Natural killer cell (primary cell): ENCODE data around the gene OR9Q1. TPM values are rescaled to one million over a fixed set of nuclear protein-coding genes. Genes with fewer than 3 reads are reported as not detected.

Experiments
- ATAC-seq, 3 donors: fragments of 150-1000 bp in 2 of 3; fragments of 200-7000 bp in 1 of 3; cut with Tn5 transposase; 1 replicate in 1 of 3; 2 replicates in 2 of 3; pipeline ENCODE4 v1.10.0; 2021; ENCODE audit warnings: mild to moderate bottlenecking in 2 of 3, moderate library complexity in 2 of 3
- DNase-seq, 2 donors: peaks; one replicate each; pipeline versions ENCODE4 v3.0.0 to v3.0.0-alpha.2; 2013 to 2021; ENCODE audit warnings: mixed read lengths in 1 of 2
- H3K27ac ChIP-seq: one replicate; pipeline ENCODE4 v1.5.1; 2013; ENCODE audit warnings: mild to moderate bottlenecking, low read length
- H3K27me3 ChIP-seq: one replicate; pipeline ENCODE4 v1.6.1; 2013; ENCODE audit warnings: low read length; ENCODE audit not compliant: control insufficient read depth, insufficient read depth
- H3K36me3 ChIP-seq: one replicate; pipeline ENCODE4 v1.6.1; 2013; ENCODE audit warnings: low read length; ENCODE audit not compliant: control insufficient read depth, insufficient read depth
- H3K4me1 ChIP-seq: one replicate; pipeline ENCODE4 v1.6.1; 2013; ENCODE audit warnings: low read length; ENCODE audit not compliant: control insufficient read depth, insufficient read depth
- H3K4me3 ChIP-seq: one replicate; pipeline ENCODE4 v1.5.1; 2013; ENCODE audit warnings: low read length
- H3K9me3 ChIP-seq: one replicate; pipeline ENCODE4 v1.6.1; 2013; ENCODE audit warnings: low read length; ENCODE audit not compliant: control insufficient read depth, insufficient read depth
- H3K27ac Mint-ChIP-seq, 2 donors: one replicate each; pipeline ENCODE4 v1.8.0; 2022; ENCODE audit warnings: mild to moderate bottlenecking in 2 of 2, mixed read lengths in 2 of 2, moderate library complexity in 1 of 2
- H3K27me3 Mint-ChIP-seq, 2 donors: one replicate each; pipeline ENCODE4 v1.8.0; 2022; ENCODE audit warnings: low read depth in 2 of 2, mixed read lengths in 2 of 2
- H3K36me3 Mint-ChIP-seq: one replicate; pipeline ENCODE4 v1.8.0; 2022; ENCODE audit warnings: mixed read lengths
- H3K4me1 Mint-ChIP-seq, 2 donors: one replicate each; pipeline ENCODE4 v1.8.0; 2022; ENCODE audit warnings: mixed read lengths in 2 of 2
- H3K4me3 Mint-ChIP-seq: one replicate; pipeline ENCODE4 v1.8.0; 2022; ENCODE audit warnings: mild to moderate bottlenecking, moderate library complexity, mixed read lengths
- H3K9me3 Mint-ChIP-seq, 2 donors: one replicate each; pipeline ENCODE4 v1.8.0; 2022; ENCODE audit warnings: mixed read lengths in 2 of 2
- WGBS: methylation state at CpG from one replicate; pipeline ENCODE4 v1.1.7; 2013; ENCODE audit warnings: missing lambda C conversion rate; ENCODE audit not compliant: insufficient coverage; 5-methylcytosine and 5-hydroxymethylcytosine counted together
- intact Hi-C: fragments of 100-400 bp; cut with micrococcal nuclease; formaldehyde crosslinking; loops from one replicate; pipeline ENCODE4 v1.14.2; 2022
- total RNA-seq, 4 donors: library from RNA; stranded (reverse); fragments of 120-200 nt in 1 of 4; gene quantifications; one replicate each; pipeline versions ENCODE4 v1.2.3 to v1.2.4, GENCODE V29; 2013 to 2022
- TF ChIP-seq, protein P1 (sequence below): fragments of 200-600 bp; IDR thresholded peaks from one replicate; pipeline ENCODE4 v1.8.0; 2022; ENCODE audit warnings: antibody characterized with exemption

The OR9Q1 gene
- total RNA-seq, 3 donors from 2014 or later (not counting 1 experiment from before 2014, with no cell fraction given): not detected

DNA sequence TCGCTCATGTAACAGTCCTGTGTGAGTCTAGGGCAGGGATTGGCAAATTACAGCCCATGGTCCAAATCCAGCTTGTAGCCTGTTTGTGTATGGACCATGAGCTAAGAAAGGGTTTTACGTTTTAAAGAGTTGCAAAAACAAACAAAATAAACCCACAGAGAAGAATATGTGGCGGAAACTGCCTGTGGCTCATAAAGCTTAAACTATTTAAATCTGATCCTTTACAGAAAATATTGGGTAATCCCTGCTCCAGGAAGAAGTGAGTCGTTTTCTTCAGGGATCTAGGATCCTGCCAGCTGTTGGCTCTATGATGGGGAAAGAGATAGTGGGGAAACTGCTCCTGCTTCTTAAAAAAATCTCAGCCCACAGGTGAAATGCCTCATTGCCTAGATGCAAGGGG is 3.7 kb downstream of the OR9Q1 start:
- TF ChIP-seq, protein P1, sequence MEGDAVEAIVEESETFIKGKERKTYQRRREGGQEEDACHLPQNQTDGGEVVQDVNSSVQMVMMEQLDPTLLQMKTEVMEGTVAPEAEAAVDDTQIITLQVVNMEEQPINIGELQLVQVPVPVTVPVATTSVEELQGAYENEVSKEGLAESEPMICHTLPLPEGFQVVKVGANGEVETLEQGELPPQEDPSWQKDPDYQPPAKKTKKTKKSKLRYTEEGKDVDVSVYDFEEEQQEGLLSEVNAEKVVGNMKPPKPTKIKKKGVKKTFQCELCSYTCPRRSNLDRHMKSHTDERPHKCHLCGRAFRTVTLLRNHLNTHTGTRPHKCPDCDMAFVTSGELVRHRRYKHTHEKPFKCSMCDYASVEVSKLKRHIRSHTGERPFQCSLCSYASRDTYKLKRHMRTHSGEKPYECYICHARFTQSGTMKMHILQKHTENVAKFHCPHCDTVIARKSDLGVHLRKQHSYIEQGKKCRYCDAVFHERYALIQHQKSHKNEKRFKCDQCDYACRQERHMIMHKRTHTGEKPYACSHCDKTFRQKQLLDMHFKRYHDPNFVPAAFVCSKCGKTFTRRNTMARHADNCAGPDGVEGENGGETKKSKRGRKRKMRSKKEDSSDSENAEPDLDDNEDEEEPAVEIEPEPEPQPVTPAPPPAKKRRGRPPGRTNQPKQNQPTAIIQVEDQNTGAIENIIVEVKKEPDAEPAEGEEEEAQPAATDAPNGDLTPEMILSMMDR: no peak
- H3K9me3 ChIP-seq: no peaks in the 10 kb centered on the region
- H3K4me3 ChIP-seq: no peak overlapping the region
- H3K4me3 Mint-ChIP-seq: no peak overlapping the region
- peaks cover 0 to 8% of the 10 kb centered on the region in 2 donors for H3K9me3 Mint-ChIP-seq
- H3K27ac Mint-ChIP-seq: no peak overlapping the region
- H3K4me1 ChIP-seq: no peaks in the 10 kb centered on the region
- H3K27ac ChIP-seq: no peak overlapping the region
- 71% methylated on average over 3 of the region's 4 CpGs for WGBS
- ATAC-seq (no peak), DNase-seq (no peak)
- no peaks in the 10 kb centered on the region for H3K36me3 Mint-ChIP-seq
- H3K36me3 ChIP-seq: no peaks in the 10 kb centered on the region
- no peaks in the 10 kb centered on the region for H3K27me3 ChIP-seq
- no peaks in the 10 kb centered on the region for H3K4me1 Mint-ChIP-seq
- H3K27me3 Mint-ChIP-seq: peaks cover 0 to 3% of the 10 kb centered on the region in 2 donors
- intact Hi-C loops: no loop called here

DNA sequence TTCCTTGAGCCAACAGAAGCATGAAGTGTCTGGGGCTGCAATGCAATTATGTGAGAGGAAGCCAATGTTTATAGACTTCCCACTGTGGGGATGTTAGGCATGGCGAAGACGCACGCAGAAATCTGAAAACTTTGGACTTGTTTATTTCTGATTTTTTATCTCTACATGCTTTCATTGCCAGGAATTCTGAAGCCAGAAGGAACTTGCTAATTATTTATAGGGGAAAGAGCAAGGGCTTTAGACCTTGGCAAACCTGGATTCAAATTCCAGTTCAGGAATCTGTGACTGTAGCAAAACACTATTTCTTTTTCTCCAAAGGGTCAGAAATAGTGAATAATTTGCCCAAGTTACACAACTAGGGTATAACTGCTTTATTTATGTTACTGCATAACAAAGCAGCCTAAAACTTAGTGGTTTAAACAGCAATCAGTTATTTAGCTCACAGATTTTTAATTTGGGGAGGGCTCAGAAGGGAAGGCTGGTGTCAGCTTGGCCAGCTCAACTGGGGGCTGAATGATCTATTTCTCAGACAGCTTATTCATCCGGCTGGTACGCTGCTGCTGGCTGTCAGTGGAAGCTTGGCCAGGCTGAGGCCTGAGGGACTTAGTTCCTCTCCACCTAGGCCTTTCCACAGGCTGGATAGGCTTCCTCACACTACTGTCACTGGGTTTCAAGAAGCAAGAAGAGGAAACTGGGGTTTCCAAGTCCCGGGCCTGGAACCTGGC is 5.2 kb downstream of the OR9Q1 start:
- Mint-ChIP-seq H3K36me3 (no peaks in the 10 kb centered on the region), H3K27me3 (peaks cover 0 to 3% of the 10 kb centered on the region in 2 donors), H3K27ac (no peak overlapping the region), H3K4me1 (no peaks in the 10 kb centered on the region), H3K9me3 (peaks cover 0 to 10% of the 10 kb centered on the region in 2 donors), H3K4me3 (no peak overlapping the region)
- no peaks in the 10 kb centered on the region for H3K27me3 ChIP-seq
- H3K9me3 ChIP-seq: no peaks in the 10 kb centered on the region
- no peaks in the 10 kb centered on the region for H3K4me1 ChIP-seq
- TF ChIP-seq, protein P1: no peak
- no peak overlapping the region for H3K4me3 ChIP-seq
- no peak for DNase-seq
- 68% methylated on average over 6 of the region's 6 CpGs for WGBS
- no peaks in the 10 kb centered on the region for H3K36me3 ChIP-seq
- intact Hi-C loops: no loop called here
- no peak overlapping the region for H3K27ac ChIP-seq
- no peak for ATAC-seq

DNA sequence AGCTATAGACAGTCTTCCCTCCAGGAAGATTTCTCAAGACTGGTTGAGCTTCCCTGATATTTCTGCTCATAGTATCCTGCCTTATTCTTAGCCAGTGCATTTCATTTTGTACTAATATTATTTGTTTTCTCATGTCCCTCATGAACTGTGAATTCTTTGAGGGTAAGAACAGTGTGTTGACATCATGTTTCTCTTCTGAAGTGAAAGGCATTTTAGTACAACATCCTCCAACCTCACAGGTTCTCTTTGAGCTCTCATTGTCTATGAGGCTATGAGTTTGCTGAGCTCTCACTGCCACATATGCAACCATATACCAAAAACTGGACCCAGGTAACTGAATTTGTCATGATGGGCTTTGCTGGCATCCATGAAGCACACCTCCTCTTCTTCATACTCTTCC is 7.0 kb downstream of the OR9Q1 start, which contains the start of gene OR6Q1:
Gene OR6Q1, plus strand, starts transcription at position 301 of the 400 bp plus-strand sequence. Its CDS starts 0 bp downstream, at position 301.
- peaks cover 0 to 10% of the 10 kb centered on the region in 2 donors for H3K9me3 Mint-ChIP-seq
- no peak within 1 kb of the TSS for H3K4me3 Mint-ChIP-seq
- H3K27me3 ChIP-seq: no peaks in the 10 kb centered on the region
- H3K4me3 ChIP-seq: no peak within 1 kb of the TSS
- no peaks in the 10 kb centered on the region for H3K9me3 ChIP-seq
- H3K4me1 ChIP-seq: no peaks in the 10 kb centered on the region
- ATAC-seq (no peak), DNase-seq (no peak)
- no peaks in the 10 kb centered on the region for H3K4me1 Mint-ChIP-seq
- intact Hi-C loops: no loop called here
- no peaks in the 10 kb centered on the region for H3K36me3 ChIP-seq
- no peaks in the 10 kb centered on the region for H3K36me3 Mint-ChIP-seq
- TF ChIP-seq, protein P1: no peak
- peaks cover 0 to 3% of the 10 kb centered on the region in 2 donors for H3K27me3 Mint-ChIP-seq
- H3K27ac ChIP-seq: no peak within 1 kb of the TSS
- no peak within 1 kb of the TSS for H3K27ac Mint-ChIP-seq

DNA sequence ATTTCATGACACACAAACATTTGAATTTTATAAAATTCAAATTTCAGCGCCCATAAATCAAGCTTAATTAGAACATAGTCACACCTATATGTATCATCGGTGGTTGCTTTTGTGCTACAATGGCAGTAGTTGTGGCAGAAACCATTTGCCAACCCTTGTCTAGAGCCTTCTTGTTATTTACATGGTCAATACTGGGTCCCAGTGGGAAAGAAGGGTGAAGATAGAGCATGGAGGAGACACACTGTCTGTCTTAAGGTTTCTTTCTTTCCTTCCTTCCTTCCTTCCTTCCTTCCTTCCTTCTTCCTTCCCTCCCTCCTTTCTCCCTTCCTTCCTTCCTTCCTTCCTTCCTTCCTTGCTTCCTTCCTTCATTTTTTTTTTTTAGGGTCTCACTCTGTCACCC is 10.8 kb downstream of the OR9Q1 start:
- peaks cover 0 to 10% of the 10 kb centered on the region in 2 donors for H3K9me3 Mint-ChIP-seq
- no peak overlapping the region for H3K4me3 Mint-ChIP-seq
- 90% methylated on average over 2 of the region's 2 CpGs for WGBS

More for the DNA sequence above, 10.8 kb downstream of the OR9Q1 start:
- H3K27ac Mint-ChIP-seq: no peak overlapping the region
- no peaks in the 10 kb centered on the region for H3K4me1 ChIP-seq
- H3K9me3 ChIP-seq: no peaks in the 10 kb centered on the region
- H3K36me3 ChIP-seq: no peaks in the 10 kb centered on the region
- peaks cover 0 to 3% of the 10 kb centered on the region in 2 donors for H3K27me3 Mint-ChIP-seq
- no peak overlapping the region for H3K4me3 ChIP-seq
- H3K4me1 Mint-ChIP-seq: no peaks in the 10 kb centered on the region
- DNase-seq: no peak
- ATAC-seq: no peak
- no peaks in the 10 kb centered on the region for H3K36me3 Mint-ChIP-seq
- intact Hi-C loops: no loop called here
- no peak overlapping the region for H3K27ac ChIP-seq
- TF ChIP-seq, protein P1: no peak
- no peaks in the 10 kb centered on the region for H3K27me3 ChIP-seq
